Karpas-422 (cell line): ENCODE results near the gene FCHSD2. TPM values are rescaled to one million over a fixed set of nuclear protein-coding genes. Genes with fewer than 3 reads are reported as not detected.
"Not testable (repeated sequence)": the region's sequence is repeated elsewhere in the genome, so short reads cannot be mapped to it uniquely, and the experiment has no call there.

ENCODE experiments used
- DNase-seq: peaks from one replicate; pipeline ENCODE4 v3.0.0-alpha.2; 2015
- H2AFZ ChIP-seq: fragments of 200-600 bp; sonication (generic); 2 replicates; pipeline ENCODE4 v1.6.1; 2014; ENCODE audit warnings: antibody characterized with exemption, low read length, mixed read lengths
- H3K27ac ChIP-seq: fragments of 200-600 bp; sonication (generic); 2 replicates; pipeline ENCODE4 v1.5.1; 2014; ENCODE audit warnings: mild to moderate bottlenecking, low read length, moderate library complexity
- H3K27me3 ChIP-seq: fragments of 200-600 bp; sonication (generic); 2 replicates; pipeline ENCODE4 v1.6.1; 2014; ENCODE audit warnings: low read length, mixed read lengths
- H3K36me3 ChIP-seq: fragments of 200-600 bp; sonication (generic); 2 replicates; pipeline ENCODE4 v1.6.1; 2014; ENCODE audit warnings: low read length, mixed read lengths; ENCODE audit not compliant: insufficient read depth
- H3K4me1 ChIP-seq: fragments of 200-600 bp; sonication (generic); 2 replicates; pipeline ENCODE4 v1.6.1; 2014; ENCODE audit warnings: mild to moderate bottlenecking, low read length, mixed read lengths
- H3K4me2 ChIP-seq: fragments of 200-600 bp; sonication (generic); 2 replicates; pipeline ENCODE4 v1.6.1; 2014; ENCODE audit warnings: low read length, low read depth, mild to moderate bottlenecking; ENCODE audit not compliant: poor library complexity, severe bottlenecking
- H3K4me3 ChIP-seq: fragments of 200-600 bp; sonication (generic); 2 replicates; pipeline ENCODE4 v1.5.1; 2014; ENCODE audit warnings: mild to moderate bottlenecking, antibody characterized with exemption, low read length, mixed read lengths
- H3K79me2 ChIP-seq: fragments of 200-600 bp; sonication (generic); 2 replicates; pipeline ENCODE4 v1.6.1; 2014; ENCODE audit warnings: mild to moderate bottlenecking, low read length, mixed read lengths
- H3K9ac ChIP-seq: fragments of 200-600 bp; sonication (generic); 2 replicates; pipeline ENCODE4 v1.6.0; 2014; ENCODE audit warnings: low read length
- H3K9me2 ChIP-seq: fragments of 200-600 bp; sonication (generic), shearing (Covaris generic); replicated peaks from 2 replicates; pipeline ENCODE4 v1.6.0; 2014; ENCODE audit warnings: mild to moderate bottlenecking, low read length, moderate library complexity; ENCODE audit not compliant: insufficient read depth
- H3K9me3 ChIP-seq: fragments of 300-700, 200-600 bp; sonication (generic); 2 replicates; pipeline ENCODE4 v1.6.1; 2014; ENCODE audit warnings: low read length, mixed read lengths
- H4K20me1 ChIP-seq: fragments of 200-600 bp; sonication (generic); 2 replicates; pipeline ENCODE4 v1.6.1; 2014; ENCODE audit warnings: mild to moderate bottlenecking, antibody characterized with exemption, low read length, low read depth; ENCODE audit not compliant: insufficient read depth
- total RNA-seq: library from RNA; depleted of rRNA; stranded (reverse); fragments of >200 nt; shearing (Covaris generic); gene quantifications from 2 replicates; pipeline ENCODE4 v1.2.3, GENCODE V29; 2014; ENCODE audit warnings: low replicate concordance

The FCHSD2 gene
- total RNA-seq, 1 experiment from 2014 or later = 48.2 TPM

DNA sequence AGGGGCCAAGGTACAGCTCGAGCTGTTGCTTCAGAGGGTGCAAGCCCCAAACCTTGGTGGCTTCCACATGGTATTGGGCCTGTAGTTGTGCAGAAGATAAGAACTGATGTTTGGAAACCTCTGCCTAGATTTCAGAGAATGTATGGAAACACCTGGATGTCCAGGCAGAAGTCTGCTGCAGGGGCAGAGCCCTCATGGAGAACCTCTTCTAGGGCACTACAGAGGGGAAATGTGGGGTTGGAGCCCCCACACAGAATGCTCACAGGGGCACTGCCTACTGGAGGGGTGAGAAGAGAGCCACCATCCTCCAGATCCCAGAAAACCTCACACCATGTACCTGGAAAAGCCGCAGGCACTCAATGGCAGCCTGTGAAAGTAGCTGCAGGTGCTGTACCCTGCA lies 114.3 kb downstream of the FCHSD2 start:
- H3K9me2 ChIP-seq = not testable (repeated sequence)
- peaks cover 32% of the 10 kb centered on the region for H3K9me3 ChIP-seq
- peaks cover 96% of the 10 kb centered on the region for H3K79me2 ChIP-seq

GRCh38 chr11:73024639-73025038 lies 117.5 kb downstream of the FCHSD2 start:
- Histone ChIP-seq H3K4me1 (peaks cover 8% of the 10 kb centered on the region), H3K4me3 (no peak overlapping the region), H3K36me3 (peaks cover 33% of the 10 kb centered on the region), H3K9ac (no peak overlapping the region), H3K9me2 (no peaks in the 10 kb centered on the region), H3K27me3 (no peaks in the 10 kb centered on the region), H4K20me1 (no peaks in the 10 kb centered on the region), H3K79me2 (peaks cover 93% of the 10 kb centered on the region), H3K4me2 (no peak overlapping the region), H3K27ac (no peak overlapping the region), H2AFZ (no peak overlapping the region), H3K9me3 (peaks cover 24% of the 10 kb centered on the region)
- DNase-seq = no peak

More for the DNA sequence above, 114.3 kb downstream of the FCHSD2 start:
- not testable (repeated sequence) for H3K27me3 ChIP-seq, H3K4me1 ChIP-seq, H3K4me3 ChIP-seq, H4K20me1 ChIP-seq, H2AFZ ChIP-seq, H3K4me2 ChIP-seq, H3K9ac ChIP-seq, DNase-seq
- peak overlapping the region; percentile 58; the same call in 1 of the 2 replicates for H3K27ac ChIP-seq
- H3K36me3 ChIP-seq = peaks cover 62% of the 10 kb centered on the region

- Histone ChIP-seq H3K27ac (peak overlapping the region; percentile 25), H3K27me3 (no peaks in the 10 kb centered on the region), H3K36me3 (peaks cover 29% of the 10 kb centered on the region), H3K79me2 (peaks cover 89% of the 10 kb centered on the region), H2AFZ (no peak overlapping the region), H4K20me1 (no peaks in the 10 kb centered on the region), H3K4me1 (peaks cover 9% of the 10 kb centered on the region), H3K9me3 (peaks cover 4% of the 10 kb centered on the region; the same call in 1 of the 2 replicates), H3K9ac (no peak overlapping the region), H3K4me3 (no peak overlapping the region), H3K9me2 (no peaks in the 10 kb centered on the region), H3K4me2 (no peak overlapping the region)
- DNase-seq = no peak
These were observed 122.1 kb downstream of the FCHSD2 start for GRCh38 chr11:73019996-73020395.

DNA sequence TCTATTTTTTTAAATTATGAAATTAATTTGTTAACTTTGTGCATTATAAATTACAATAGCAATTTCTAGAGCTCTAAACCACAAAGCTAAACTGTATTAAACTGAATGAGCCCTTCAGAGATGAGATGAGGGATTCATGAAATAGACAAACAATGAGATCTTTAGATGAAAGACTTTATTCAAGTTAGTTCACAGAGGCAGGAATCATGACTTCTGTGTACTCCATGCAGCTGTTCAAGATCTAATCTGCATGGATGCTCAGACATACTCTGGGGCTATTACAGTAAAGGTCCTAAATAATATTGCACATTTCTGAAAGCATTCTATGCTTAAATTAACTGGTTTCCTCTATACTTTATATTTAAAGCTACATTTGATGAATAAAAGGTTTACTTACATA lies 122.7 kb downstream of the FCHSD2 start:
- peaks cover 87% of the 10 kb centered on the region for H3K79me2 ChIP-seq
- no peak for DNase-seq
- no peak overlapping the region for H3K4me2 ChIP-seq
- no peaks in the 10 kb centered on the region for H3K27me3 ChIP-seq
- H3K4me1 ChIP-seq = peaks cover 9% of the 10 kb centered on the region
- no peaks in the 10 kb centered on the region for H4K20me1 ChIP-seq
- H3K4me3 ChIP-seq = no peak overlapping the region
- H3K9me2 ChIP-seq = no peaks in the 10 kb centered on the region
- peaks cover 3% of the 10 kb centered on the region; the same call in 1 of the 2 replicates for H3K9me3 ChIP-seq
- H3K27ac ChIP-seq = peak overlapping the region; percentile 25; the same call in 1 of the 2 replicates
- no peak overlapping the region for H3K9ac ChIP-seq
- H2AFZ ChIP-seq = no peak overlapping the region
- peaks cover 31% of the 10 kb centered on the region for H3K36me3 ChIP-seq

DNA sequence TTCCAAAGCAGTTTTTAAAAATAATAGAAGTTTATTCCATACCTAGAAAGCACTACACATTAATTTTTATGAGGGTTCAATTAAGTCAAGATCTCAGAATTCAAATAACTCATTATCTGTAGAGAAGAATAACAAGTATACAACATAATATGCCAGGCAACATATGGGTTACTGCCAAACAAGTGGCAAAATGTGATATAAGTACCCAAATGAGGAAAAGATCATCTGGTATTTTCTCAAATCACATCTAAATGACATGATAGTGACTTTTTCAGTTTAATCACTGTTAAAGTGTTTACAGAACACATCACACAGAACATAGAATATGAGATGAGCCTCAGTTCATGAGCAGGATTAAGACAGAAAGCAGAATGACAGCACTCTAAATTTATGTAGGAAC lies 123.3 kb downstream of the FCHSD2 start:
- Histone ChIP-seq H3K9me3 (no peaks in the 10 kb centered on the region), H3K27me3 (no peaks in the 10 kb centered on the region), H3K36me3 (peaks cover 33% of the 10 kb centered on the region), H2AFZ (no peak overlapping the region), H4K20me1 (no peaks in the 10 kb centered on the region), H3K27ac (peak overlapping the region; percentile 15; the same call in 1 of the 2 replicates), H3K4me1 (peaks cover 9% of the 10 kb centered on the region), H3K9me2 (no peaks in the 10 kb centered on the region), H3K4me2 (no peak overlapping the region), H3K4me3 (no peak overlapping the region), H3K9ac (no peak overlapping the region), H3K79me2 (peaks cover 87% of the 10 kb centered on the region)
- DNase-seq = no peak

GRCh38 chr11:73017024-73017751 lies 124.9 kb downstream of the FCHSD2 start:
- no peaks in the 10 kb centered on the region for H4K20me1 ChIP-seq
- H2AFZ ChIP-seq = no peak overlapping the region
- H3K9me2 ChIP-seq = no peaks in the 10 kb centered on the region
- H3K9ac ChIP-seq = no peak overlapping the region
- H3K4me1 ChIP-seq = peaks cover 9% of the 10 kb centered on the region
- no peak for DNase-seq
- H3K36me3 ChIP-seq = peaks cover 44% of the 10 kb centered on the region
- no peak overlapping the region for H3K4me2 ChIP-seq
- no peak overlapping the region for H3K27ac ChIP-seq
- H3K4me3 ChIP-seq = no peak overlapping the region
- no peaks in the 10 kb centered on the region for H3K27me3 ChIP-seq
- peaks cover 87% of the 10 kb centered on the region for H3K79me2 ChIP-seq
- H3K9me3 ChIP-seq = peaks cover 8% of the 10 kb centered on the region; the same call in 1 of the 2 replicates

- no peak overlapping the region for H3K4me2 ChIP-seq
- no peak overlapping the region for H3K27ac ChIP-seq
- peaks cover 87% of the 10 kb centered on the region for H3K79me2 ChIP-seq
- H3K4me3 ChIP-seq = no peak overlapping the region
- no peaks in the 10 kb centered on the region for H3K27me3 ChIP-seq
- no peaks in the 10 kb centered on the region for H4K20me1 ChIP-seq
- no peak for DNase-seq
- H3K9me2 ChIP-seq = no peaks in the 10 kb centered on the region
- no peak overlapping the region for H2AFZ ChIP-seq
- H3K9ac ChIP-seq = no peak overlapping the region
- H3K36me3 ChIP-seq = peaks cover 75% of the 10 kb centered on the region
- peaks cover 30% of the 10 kb centered on the region for H3K9me3 ChIP-seq
- no peaks in the 10 kb centered on the region; the same call in 1 of the 2 replicates for H3K4me1 ChIP-seq
These were observed 129.1 kb downstream of the FCHSD2 start for GRCh38 chr11:73013021-73013420.

GRCh38 chr11:73012121-73012863 lies 129.8 kb downstream of the FCHSD2 start:
- Histone ChIP-seq H3K27me3 (no peaks in the 10 kb centered on the region), H3K4me1 (no peaks in the 10 kb centered on the region), H2AFZ (no peak overlapping the region), H3K36me3 (peaks cover 70% of the 10 kb centered on the region), H3K79me2 (peaks cover 88% of the 10 kb centered on the region), H4K20me1 (no peaks in the 10 kb centered on the region), H3K4me3 (no peak overlapping the region), H3K9ac (no peak overlapping the region), H3K9me3 (peaks cover 30% of the 10 kb centered on the region), H3K9me2 (no peaks in the 10 kb centered on the region), H3K4me2 (no peak overlapping the region), H3K27ac (no peak overlapping the region)
- no peak for DNase-seq
